GM15510 (cell line): Measurements from ENCODE around the gene BCAN.

Experiments used
- POLR2A ChIP-seq: IDR thresholded peaks from 3 replicates; pipeline ENCODE4 v1.6.1; 2011; ENCODE audit warnings: borderline replicate concordance; ENCODE audit not compliant: insufficient read length; ENCODE audit errors: extremely low read depth

BCAN gene

GRCh38 chr1:156608036-156608674 lies 33.8 kb upstream of the BCAN start:
- TF ChIP-seq POLR2A = no peak

GRCh38 chr1:156608981-156609380 lies 32.9 kb upstream of the BCAN start:
- no peak for TF ChIP-seq POLR2A

GRCh38 chr1:156612666-156613065 lies 29.3 kb upstream of the BCAN start:
- TF ChIP-seq POLR2A = no peak

GRCh38 chr1:156615946-156616345 lies 26.0 kb upstream of the BCAN start:
- no peak for TF ChIP-seq POLR2A

GRCh38 chr1:156616463-156616862 lies 25.5 kb upstream of the BCAN start:
- no peak for TF ChIP-seq POLR2A

- no peak for TF ChIP-seq POLR2A
Observed at GRCh38 chr1:156618853-156619581, 22.9 kb upstream of the BCAN start, which contains the start of gene HAPLN2. TSS of gene HAPLN2 (plus strand) at chr1:156619415. CDS start at chr1:156623491, 4,076 bp downstream.

GRCh38 chr1:156619582-156619955 lies 22.3 kb upstream of the BCAN start:
- TF ChIP-seq POLR2A = no peak

GRCh38 chr1:156622581-156623297 lies 19.2 kb upstream of the BCAN start:
- no peak for TF ChIP-seq POLR2A

GRCh38 chr1:156623946-156624813 lies 17.7 kb upstream of the BCAN start:
- no peak for TF ChIP-seq POLR2A

- TF ChIP-seq POLR2A = no peak
Observed at GRCh38 chr1:156624814-156625435, 17.0 kb upstream of the BCAN start.

GRCh38 chr1:156625436-156626078 lies 16.4 kb upstream of the BCAN start:
- TF ChIP-seq POLR2A = no peak

- TF ChIP-seq POLR2A = no peak
Observed at GRCh38 chr1:156626079-156626438, 15.9 kb upstream of the BCAN start.

- TF ChIP-seq POLR2A = no peak
Observed at GRCh38 chr1:156627313-156627880, 14.5 kb upstream of the BCAN start.
